Measurements from ENCODE around the gene NPVF. TPM values are rescaled to one million over a fixed set of nuclear protein-coding genes. Genes with fewer than 3 reads are reported as not detected.

The NPVF gene
- polyA plus RNA-seq, 2 of the 4 experiments (the other 2 are of a cell fraction) = not detected

- CTCF ChIA-PET = interaction anchor here (0.6 kb wide), 1 partner anchor 756 kb away, joined by 3 read pairs; no protein-coding TSS in a partner anchor
- Histone ChIP-seq H3K4me1 (0 out of 3 replicates have a peak, but pooled peaks cover 4% of the 10 kb centered on the region), H3K27ac (no peak overlapping the region), H3K9me3 (no peaks in the 10 kb centered on the region), H3K4me2 (no peak overlapping the region), H3K4me3 (no peak overlapping the region)
- WGBS (ENCODE audit: missing lambda C conversion rate) = 70% methylated on average over 3 of the region's 3 CpGs
- no peak for TF ChIP-seq ZSCAN20 (CRISPR knock-in tag; IDR thresholded peaks at IDR 0.05)
- TF ChIP-seq CBX2 (IDR thresholded peaks at IDR 0.05; ENCODE audit: borderline replicate concordance, low read depth) = no peak
- TF ChIP-seq CBX8 (IDR thresholded peaks at IDR 0.05) = no peak
- no peak for TF ChIP-seq MAFK (IDR thresholded peaks at IDR 0.05; ENCODE audit: partially characterized antibody)
- TF ChIP-seq ZC3H11A (IDR thresholded peaks at IDR 0.05) = no peak
- TF ChIP-seq TFCP2L1 (CRISPR knock-in tag; IDR thresholded peaks at IDR 0.05) = no peak
- TF ChIP-seq CHD4 (IDR thresholded peaks at IDR 0.05; ENCODE audit: borderline replicate concordance) = no peak
- TF ChIP-seq NR3C1 (IDR thresholded peaks at IDR 0.05) = no peak
- TF ChIP-seq, protein P1, sequence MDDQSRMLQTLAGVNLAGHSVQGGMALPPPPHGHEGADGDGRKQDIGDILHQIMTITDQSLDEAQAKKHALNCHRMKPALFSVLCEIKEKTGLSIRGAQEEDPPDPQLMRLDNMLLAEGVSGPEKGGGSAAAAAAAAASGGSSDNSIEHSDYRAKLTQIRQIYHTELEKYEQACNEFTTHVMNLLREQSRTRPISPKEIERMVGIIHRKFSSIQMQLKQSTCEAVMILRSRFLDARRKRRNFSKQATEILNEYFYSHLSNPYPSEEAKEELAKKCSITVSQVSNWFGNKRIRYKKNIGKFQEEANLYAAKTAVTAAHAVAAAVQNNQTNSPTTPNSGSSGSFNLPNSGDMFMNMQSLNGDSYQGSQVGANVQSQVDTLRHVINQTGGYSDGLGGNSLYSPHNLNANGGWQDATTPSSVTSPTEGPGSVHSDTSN (IDR thresholded peaks at IDR 0.05) = no peak
- FAIRE-seq (no peak), ATAC-seq (no peak), DNase-seq (ENCODE audit: low read depth in 1 of 2, low spot score in 1 of 2) (no peak)
- POLR2A ChIA-PET = no interaction called here
Measured at GRCh38 chr7:25181532-25181931, 46.8 kb downstream of the NPVF start.

- Histone ChIP-seq H3K27ac (peak overlapping the region in 1 of 2 experiments; percentile 95; a peak in 1 of 6 replicates), H3K4me1 (0 out of 3 replicates have a peak, but pooled peaks cover 4% of the 10 kb centered on the region), H3K9me3 (no peaks in the 10 kb centered on the region), H3K4me2 (peak overlapping the region; percentile 93), H3K4me3 (peak overlapping the region; percentile 80; the same call in 2 of the 3 replicates)
- no peak for FAIRE-seq
- no peak for ATAC-seq
- no peak for TF ChIP-seq ZSCAN20 (CRISPR knock-in tag; IDR thresholded peaks at IDR 0.05)
- no peak for TF ChIP-seq TFCP2L1 (CRISPR knock-in tag; IDR thresholded peaks at IDR 0.05)
- TF ChIP-seq CHD2 (IDR thresholded peaks at IDR 0.05; ENCODE audit: low read length, partially characterized antibody) = no peak
- TF ChIP-seq CEBPB (IDR thresholded peaks at IDR 0.05) = no peak
- TF ChIP-seq, protein P2, sequence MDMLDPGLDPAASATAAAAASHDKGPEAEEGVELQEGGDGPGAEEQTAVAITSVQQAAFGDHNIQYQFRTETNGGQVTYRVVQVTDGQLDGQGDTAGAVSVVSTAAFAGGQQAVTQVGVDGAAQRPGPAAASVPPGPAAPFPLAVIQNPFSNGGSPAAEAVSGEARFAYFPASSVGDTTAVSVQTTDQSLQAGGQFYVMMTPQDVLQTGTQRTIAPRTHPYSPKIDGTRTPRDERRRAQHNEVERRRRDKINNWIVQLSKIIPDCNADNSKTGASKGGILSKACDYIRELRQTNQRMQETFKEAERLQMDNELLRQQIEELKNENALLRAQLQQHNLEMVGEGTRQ (IDR thresholded peaks at IDR 0.05) = no peak
- TF ChIP-seq, protein P3, sequence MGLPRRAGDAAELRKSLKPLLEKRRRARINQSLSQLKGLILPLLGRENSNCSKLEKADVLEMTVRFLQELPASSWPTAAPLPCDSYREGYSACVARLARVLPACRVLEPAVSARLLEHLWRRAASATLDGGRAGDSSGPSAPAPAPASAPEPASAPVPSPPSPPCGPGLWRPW (IDR thresholded peaks at IDR 0.05) = no peak
- TF ChIP-seq POLR2A (IDR thresholded peaks at IDR 0.05; ENCODE audit: low read length) = no peak
- no peak for TF ChIP-seq RCOR1 (IDR thresholded peaks at IDR 0.05; ENCODE audit: low read depth, low read length)
- no peak for TF ChIP-seq KDM1A (IDR thresholded peaks at IDR 0.05; ENCODE audit: low read depth)
- no peak for TF ChIP-seq ESRRA (IDR thresholded peaks at IDR 0.05; ENCODE audit: borderline replicate concordance, low read length)
- no peak for TF ChIP-seq REST (IDR thresholded peaks at IDR 0.05)
- TF ChIP-seq KDM5A (IDR thresholded peaks at IDR 0.05) = no peak
- no peak for TF ChIP-seq FOSL2 (IDR thresholded peaks at IDR 0.05)
- no peak for TF ChIP-seq FOSL2 (CRISPR knock-in tag; IDR thresholded peaks at IDR 0.05)
- no peak for TF ChIP-seq ELK1 (IDR thresholded peaks at IDR 0.05; ENCODE audit: low read depth, low read length)
- no peak for TF ChIP-seq HOXB5 (CRISPR knock-in tag; IDR thresholded peaks at IDR 0.05)
- POLR2A ChIA-PET = interaction anchor here (0.7 to 1.6 kb wide), 2 partner anchors 8 to 56 kb away, joined by 4 to 11 read pairs; partner anchors contain the start of gene CYCS
- peak in 1 of 2 experiments; percentile 34 for DNase-seq (ENCODE audit: low read depth in 1 of 2, low spot score in 1 of 2)
- CTCF ChIA-PET = interaction anchor here (0.6 to 1.7 kb wide), 12 partner anchors 9 to 757 kb away, joined by 3 to 10 read pairs (median 3); no protein-coding TSS in a partner anchor
- 77% methylated on average over 7 of the region's 7 CpGs for whole genome bisulfite sequencing (ENCODE audit: missing lambda C conversion rate)
Measured at GRCh38 chr7:25180946-25181345, 47.3 kb downstream of the NPVF start.
